GM12892 (cell line): ENCODE measurements around the gene PACS1.

Experiments used
- POLR2A ChIP-seq: IDR thresholded peaks from 2 replicates; pipeline ENCODE4 v1.6.1; 2011; ENCODE audit warnings: low read depth, low read length, control low read depth
- POLR2AphosphoS5 ChIP-seq: IDR thresholded peaks from 2 replicates; pipeline ENCODE4 v1.6.1; 2011; ENCODE audit warnings: low read depth, low read length, control low read depth

DNA sequence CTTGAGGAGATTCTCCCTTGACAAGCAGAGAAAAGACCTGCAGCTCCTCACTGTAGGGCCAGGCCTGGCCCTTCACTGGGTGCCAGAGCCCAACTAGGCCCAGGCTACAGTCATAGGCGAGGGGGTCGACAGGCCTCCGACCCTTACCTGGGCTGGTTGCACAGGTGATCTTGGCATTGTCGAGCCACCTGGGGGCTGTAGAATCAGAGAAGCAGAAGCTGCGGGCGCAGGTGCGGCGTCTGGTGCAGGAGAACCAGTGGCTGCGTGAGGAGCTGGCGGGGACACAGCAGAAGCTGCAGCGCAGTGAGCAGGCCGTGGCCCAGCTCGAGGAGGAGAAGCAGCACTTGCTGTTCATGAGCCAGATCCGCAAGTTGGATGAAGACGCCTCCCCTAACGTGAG lies 191.5 kb downstream of the PACS1 start:
- TF ChIP-seq POLR2A (no peak), POLR2AphosphoS5 (no peak)
